ENCODE results near the gene RHBG.

Gene RHBG

DNA sequence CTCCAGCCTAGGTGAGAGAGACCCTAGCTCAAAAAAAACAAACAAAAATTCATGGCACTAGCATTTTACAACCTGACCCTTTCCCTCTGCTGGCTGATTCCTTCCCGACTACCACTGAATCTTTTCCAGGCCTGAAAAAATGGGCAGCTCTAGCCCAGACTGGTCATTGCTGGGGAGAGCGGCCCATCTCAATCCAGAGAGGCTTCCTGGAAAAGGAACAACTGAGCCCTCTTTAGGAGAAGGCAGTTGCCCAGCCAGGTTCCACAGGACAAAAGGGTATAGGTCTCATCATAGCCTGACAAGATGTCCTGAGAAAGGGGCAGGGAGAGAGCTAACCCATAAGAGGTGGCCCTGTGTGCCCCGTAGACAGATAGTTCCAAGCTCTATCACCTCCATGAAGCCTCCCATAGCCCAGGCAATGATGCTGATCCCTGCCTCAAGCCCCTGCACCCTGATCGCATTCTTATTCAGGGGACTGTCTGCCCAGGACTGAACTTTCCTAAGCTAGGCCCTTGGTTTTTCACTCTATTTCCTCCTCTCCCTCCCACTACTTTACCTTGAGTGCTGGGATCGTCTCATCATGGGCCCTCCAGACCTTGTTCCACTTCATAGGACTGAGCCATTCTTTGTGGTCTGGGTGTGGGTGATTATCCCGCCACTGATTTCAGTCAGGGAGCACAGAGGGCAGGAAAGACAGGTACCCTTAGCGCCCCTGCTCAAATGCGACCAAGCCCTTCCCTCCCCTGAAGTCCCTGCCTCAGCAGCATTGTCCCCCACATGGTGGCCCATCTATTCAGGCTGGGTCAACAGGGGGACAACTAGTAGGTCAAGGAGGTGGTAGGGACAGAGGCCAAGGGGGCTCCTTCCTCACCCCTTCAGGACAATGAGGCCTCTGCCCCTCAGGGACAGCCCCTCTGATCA lies 18.2 kb downstream of the RHBG start:
- DNase-seq, result no peak

DNA sequence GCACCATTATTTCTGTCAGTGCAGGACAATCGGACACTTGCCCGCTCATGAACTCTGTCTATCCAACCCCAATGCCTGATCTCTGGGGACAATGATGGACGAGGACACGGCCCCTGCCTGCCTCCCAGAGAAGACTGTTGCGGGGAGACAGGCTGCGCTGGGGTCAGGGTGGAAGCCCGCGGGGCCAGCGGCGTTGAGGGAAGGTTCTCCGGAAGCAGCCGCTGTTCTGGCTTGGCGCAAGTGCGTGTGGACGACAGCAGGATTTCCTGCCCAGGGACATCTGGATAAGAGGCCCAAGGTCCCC lies 18.8 kb downstream of the RHBG start:
- no peak for DNase-seq

DNA sequence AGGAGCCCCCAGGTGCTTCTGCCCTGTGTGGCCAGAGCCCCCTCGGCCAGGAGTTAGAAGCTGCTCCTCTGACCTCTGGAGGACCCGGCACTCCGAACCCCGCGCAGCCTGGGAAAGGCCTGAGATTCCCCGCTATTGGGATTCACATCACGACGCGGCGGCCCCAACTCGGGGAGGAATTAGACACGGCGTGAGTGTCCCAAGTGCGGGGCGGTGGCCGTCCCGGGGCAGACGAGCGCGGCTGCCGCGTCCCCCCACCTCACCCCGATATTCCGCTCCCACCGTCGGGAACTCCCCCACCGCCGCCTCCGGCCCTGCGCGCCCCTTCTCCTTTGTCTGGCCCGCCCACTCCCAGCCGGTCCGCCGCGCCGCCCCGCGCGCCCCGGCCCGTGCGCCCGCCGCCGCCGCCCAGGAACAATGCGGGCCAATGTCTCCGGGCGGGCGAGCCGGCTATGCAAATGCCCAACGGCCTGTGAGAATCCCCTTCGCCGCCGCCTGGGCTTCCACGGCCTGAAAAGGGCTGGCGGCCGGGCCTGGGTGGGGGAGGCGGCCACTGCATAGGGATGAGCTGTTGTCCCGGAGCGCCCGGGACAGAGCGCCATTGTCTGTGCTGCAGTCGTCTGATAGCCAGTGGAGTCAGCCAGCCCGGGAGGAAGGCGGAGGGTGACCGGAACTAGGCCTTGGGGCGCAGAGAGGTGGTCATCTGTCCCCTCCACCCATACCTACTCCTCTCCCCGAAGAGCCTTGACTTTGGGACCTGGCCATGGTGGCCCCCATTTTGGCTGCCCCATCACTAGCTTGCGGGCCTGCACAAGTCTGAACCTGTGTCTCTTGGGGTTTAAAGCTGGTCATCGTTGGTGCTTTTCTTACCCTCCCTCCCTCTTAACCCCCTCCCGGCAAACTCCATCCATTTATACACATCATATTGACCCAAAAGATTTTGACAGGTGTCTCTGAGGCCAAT lies 19.4 kb downstream of the RHBG start:
- DNase-seq, result no peak

DNA sequence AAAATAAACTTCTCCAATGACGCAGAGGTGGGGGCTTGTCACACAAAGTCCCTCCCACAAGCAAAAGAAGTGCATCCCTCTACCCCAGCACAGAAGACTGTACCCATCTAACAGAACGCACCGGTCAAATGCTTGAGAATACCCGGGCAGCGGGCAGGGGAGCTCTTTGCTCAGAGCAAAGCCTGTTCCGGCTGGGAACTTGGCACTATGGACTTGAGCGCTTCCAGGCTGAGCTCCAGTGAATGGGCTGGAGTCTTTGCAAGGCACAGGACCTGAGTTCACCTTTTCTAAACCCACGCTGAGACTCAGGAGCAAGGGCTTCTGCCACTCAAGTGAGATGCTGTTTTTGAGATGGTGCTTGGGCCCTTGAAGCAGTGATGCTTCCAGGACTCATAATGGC lies 20.3 kb downstream of the RHBG start:
- DNase-seq, result no peak

DNA sequence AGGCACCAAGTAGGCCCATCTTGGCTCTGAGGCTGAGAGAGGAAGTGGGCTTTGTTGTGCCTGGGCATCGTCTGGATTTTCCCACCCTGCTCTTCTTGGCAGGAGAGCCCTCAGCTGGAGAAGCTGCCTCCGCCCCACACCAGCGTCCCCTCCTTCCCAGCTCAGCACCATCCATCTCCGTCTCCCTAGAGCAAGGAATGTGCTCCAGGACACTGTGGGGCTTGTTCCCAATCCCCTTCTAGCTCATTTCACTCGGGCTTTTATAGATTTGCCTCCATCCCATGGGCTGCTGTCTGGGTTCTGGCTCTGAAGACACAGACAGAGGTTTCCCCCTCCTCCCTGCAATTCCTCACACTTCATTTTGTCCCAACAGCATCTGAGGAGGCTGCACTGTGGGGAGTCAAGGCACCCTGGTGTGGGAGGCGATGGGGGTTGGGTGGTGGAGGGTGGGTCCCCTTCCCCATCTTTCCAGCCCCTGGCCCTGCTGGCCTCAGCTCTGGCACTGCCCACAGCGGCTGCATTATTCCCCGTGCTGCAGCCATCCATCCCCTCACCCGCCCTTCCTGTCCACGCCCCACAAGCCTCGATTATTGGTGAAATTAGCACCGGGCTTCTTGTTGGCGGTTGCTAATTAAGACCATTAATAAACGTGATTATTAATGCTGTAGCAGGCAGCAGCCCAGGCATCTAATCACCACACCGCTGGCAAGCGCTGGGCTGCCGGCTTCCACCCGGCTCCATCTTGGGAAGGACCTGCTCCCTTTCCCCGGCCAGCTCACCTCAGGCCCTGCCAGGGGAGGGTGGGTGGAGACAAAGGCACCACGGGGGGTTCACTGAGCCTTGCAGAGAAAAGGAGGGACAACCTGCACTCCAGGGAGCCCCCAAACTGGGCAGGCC lies 21.7 kb downstream of the RHBG start:
- no peak for DNase-seq

DNA sequence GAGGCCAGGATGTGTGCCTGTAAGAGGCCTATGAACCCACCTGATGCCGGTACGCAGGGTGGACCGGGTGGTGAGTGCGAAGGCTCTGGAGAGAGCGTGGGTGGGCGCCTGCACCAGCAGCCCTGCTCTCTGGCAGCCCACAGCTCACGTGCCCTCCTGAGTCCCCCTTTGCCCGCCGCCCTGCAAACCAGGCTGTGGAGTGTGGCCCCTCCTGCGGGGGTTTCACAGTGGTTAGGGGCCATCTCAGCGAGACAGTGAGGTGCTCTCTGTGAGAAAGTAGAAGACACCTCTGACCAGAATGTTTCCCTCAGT lies 22.3 kb downstream of the RHBG start:
- DNase-seq, result no peak

DNA sequence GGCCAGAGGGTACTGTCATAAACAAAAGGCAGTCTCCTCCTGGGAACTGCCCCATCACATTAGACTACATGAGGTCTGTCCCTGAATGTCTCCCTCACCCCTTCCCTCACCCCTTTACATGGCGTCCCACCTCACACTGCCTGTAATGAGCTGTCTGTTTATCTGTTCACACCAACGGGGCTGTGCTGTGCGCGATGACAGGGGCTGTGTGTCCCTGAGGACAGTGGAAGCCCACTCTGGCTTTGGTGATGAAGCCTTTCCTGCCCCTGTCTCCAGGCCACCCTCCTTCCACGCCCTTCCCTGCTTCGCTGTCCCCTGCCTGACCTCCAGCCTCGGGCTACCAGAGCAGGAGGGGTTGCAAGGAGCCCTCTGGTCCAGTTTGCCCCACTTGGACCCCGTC lies 22.7 kb downstream of the RHBG start:
- DNase-seq, result no peak

DNA sequence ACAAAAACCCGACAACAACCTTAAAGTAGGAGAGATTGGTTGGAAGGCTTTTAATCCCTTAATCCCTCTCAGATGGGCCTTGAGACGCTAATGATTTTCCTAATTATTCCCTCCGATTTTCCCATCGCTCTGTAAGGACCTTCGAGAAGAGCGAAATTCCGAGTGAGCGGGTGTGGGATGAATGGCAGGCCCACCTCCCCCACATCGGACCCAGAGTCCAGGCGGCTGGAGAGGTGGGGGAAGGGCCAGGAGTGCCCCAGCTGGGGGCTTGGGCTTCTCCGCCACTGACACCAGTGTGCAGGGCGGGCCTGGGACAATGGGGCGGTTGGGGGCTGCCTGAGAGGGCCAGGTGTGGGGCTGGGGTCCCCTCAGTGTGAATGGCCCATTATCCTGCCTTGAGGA lies 23.4 kb downstream of the RHBG start:
- no peak for DNase-seq

DNA sequence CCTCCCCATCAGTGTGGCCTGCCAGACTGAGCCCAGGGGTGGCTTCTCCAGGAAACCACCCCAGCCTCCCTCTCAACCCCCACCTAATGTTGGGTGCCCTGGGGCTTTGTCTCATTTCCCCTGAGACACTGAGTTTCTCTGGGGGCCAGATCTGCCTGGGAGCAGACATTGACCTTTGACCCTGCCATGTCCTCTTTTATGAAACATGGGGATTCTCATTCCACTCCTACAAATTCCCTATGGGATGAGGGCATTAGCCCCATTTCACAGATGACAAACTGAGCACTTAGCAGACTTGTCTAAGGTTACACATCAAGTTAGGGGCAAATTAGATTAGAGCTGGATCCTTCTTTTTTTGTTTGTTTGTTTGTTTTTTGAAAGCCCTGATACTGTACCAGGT lies 24.1 kb downstream of the RHBG start:
- no peak for DNase-seq

DNA sequence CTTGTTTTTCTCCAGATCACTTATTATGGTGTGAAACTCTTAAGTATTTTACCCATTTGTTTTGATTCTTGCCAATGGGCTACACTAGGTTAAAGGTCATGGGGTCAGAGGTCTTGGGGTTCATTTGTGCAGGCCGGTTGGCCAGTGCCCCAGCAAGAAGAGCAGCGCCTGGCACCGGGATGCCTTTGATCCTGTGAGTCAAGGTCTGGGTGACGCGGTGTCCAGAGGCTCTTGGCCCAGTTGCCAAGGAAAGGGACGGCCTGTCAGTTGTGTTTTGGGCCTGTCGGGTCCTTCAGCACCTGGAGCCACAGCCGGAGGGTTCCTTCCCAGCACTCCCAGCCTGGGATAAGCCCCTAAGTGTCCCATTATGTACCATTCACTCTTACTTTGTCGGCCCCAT lies 25.1 kb downstream of the RHBG start:
- no peak for DNase-seq

DNA sequence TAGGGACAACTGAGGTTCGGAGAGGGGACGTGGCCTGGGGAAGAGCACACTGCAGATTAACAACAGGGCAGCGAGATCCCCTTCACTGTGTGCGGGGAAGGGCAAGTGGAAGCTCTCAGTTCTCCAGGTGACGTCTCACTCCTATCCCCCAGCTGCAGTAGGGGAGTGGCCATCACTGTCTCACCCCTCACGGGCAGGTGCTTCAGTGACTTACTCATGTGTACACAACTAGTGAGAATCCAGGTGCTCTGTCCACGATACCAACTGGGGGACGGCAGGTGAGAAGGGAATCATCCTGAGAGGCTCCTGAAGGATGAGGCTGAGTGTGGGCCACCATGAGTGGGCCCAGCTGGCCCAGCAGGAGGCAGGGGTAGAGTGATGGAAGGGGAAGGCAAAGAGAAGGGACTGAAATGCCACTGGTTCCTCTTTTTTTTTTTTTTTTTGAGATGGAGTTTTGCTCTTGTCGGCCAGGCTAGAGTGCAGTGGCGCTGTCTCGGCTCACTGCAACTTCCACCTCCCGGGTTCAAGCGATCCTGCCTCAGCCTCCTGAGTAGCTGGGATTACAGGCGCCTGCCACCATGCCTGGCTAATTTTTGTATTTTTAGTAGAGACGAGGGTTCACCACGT lies 25.9 kb downstream of the RHBG start:
- no peak for DNase-seq

DNA sequence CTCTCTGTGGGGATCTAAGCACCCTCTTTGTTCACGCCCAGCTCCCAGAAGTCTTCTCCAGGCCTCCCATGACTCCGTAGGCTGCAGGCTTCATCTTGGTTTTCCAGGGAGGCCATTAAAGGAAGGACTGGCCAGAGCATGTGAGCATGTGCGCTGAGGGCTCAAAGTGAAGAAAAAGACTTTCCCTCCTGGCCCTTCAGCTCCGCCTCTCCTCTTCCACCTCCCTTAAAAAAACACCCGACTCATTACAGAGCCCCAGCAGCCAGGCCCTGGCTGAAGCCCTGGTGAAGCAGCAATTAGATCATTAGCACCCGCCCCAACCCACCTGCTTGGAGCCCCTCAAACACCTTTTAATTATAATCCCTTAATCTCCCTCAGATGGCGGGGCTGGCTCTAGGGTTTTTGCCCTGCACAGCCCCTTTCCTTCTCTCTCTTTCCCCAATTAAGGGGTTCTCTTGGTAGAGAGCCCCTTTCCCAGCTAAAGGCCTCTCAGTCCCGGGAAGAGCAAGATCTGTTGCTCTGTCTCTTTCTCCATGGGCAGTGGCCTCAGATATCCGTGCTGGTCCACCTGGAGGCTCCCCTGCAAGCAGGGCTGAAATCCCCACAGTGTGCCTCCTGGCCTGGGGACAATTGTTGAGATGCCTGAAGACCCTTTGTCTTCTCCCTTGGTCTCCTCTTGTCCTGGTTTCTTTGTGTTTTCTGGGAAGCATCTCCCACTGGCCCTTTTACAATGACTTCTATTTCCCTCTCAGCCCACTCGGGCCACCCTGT lies 30.5 kb downstream of the RHBG start:
- DNase-seq, result no peak

DNA sequence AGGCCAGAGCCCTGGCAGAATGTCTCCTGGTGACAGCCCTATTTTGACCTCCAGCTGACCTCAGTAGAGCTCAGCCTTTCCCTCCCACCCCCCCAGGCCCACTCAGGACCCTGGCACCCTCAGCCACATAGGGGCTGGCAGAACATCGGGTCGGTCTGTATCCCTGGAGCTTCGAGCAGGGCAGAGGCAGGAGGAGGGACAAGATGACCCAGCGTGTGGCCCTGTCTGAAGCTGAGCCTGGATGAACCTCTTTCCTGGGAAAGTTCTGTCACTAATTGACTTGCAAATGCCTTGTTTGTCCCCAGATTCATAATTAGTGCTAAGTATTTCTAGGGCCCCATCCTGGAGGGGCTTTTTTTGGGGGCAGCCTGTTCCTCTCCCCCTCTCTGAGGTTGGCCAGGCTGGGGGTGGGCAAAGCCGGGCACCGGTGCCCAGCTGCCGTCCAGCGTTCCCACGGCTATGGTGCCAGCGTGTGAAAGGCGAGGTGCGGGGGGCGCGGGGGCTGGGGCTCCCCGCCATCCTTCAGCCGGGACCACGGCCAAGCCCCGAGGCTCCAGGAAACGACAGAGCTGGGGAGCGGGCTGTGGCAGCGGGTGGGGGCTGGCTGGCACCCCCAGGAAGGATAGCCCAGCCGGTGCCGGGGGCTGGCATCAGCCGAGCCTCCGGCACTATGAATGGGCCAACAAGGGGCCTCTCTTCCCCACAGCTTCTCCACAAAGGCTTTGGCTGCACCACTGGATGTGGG lies 31.4 kb downstream of the RHBG start:
- no peak for DNase-seq

DNA sequence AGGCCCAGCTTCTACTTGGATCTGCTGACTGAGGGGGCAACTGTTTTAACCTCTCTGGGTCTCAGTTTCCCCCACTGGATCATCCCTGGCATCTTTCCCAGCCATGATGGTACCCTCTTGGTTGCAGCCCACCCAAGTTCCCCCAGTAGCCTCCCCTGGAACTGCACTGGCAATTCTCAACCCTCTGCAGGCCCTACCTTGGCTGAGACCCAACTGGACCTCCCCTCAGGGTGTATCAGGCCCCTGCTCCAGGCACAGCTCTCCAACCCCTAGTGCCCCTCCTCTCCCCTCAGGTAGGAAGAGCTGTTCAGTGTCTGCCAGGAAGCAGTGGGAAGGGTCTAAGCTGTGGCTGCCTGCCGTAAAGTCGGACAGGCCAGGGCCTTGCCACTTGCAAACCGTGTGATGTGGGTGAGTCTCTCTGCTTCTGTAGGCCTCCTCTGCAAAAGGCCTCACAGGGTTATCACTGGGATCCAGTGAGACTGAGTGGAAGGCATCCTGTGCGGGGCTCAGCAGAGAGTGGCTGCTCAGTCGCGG lies 32.1 kb downstream of the RHBG start:
- DNase-seq, result no peak

DNA sequence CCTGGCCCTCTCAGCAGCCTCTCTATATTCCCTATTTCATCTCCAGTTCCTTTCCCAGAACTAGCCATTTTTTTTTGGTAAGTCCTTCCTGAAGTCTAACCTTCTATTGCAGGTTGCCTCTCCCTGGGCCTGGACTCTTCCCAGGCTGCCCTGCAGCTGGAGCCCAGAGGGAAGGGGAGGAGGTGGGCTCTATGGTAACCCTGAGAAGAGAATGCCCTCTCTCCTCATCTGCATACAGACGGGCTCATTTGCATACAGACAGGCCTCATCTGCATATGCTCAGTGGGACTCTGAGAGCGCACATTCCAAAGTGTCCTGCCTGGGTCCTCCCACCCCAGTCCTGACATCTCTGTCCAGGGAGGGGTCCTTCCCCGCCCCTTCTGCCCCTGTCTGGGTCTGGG lies 32.7 kb downstream of the RHBG start:
- no peak for DNase-seq

DNA sequence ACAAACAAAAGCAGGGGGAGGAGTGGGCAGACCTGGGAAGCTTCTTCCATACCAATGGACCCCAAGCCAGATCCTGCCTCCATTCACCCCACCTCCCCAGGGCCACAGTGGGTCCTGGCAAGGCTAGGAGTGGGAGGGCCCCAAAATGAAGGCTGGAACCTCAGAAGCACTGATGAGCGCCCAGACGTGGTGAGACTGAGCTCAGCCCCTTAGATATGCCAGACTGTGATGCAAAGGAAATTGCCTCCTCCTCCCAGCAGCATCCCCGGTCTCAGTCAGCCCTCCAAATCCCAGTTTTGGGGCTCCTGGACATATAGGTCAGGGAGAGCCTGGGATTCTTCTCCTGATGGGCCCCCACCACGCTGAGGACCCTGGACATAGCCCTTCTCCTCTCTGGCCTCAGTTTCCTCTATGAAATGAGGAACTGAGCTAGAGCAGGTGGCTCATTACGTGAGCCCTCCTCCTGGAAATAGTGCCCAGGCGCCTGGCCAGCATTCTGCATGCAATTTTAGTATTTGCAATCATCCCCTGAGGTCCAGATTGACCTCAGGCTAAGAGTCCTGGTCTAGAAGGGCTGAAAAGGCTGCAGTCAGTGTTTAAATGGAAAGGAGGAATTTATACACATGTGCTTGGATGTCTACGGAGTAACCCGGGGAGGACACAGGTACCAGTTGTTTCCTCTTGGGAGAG lies 33.5 kb downstream of the RHBG start:
- no peak for DNase-seq

DNA sequence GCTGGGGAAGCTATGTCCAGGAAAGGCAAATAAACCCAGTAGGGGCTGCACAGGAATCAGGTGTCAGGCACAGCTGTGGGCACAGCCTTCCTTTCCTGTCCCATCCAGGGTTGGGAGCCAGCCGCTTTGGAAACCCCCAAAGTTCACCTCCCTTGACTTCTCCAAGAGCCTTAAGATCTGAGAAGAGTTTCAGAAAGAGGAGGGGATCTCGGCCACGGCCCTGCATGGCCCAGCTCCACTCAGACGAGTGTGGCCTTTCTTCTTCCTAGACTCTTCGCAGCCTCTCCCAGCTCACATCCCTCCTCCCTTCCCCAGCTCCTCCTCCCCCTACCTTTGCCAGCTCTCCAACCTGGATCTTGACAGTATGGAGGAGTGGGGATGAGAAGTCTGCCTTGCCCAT lies 36.7 kb downstream of the RHBG start:
- DNase-seq, result no peak

DNA sequence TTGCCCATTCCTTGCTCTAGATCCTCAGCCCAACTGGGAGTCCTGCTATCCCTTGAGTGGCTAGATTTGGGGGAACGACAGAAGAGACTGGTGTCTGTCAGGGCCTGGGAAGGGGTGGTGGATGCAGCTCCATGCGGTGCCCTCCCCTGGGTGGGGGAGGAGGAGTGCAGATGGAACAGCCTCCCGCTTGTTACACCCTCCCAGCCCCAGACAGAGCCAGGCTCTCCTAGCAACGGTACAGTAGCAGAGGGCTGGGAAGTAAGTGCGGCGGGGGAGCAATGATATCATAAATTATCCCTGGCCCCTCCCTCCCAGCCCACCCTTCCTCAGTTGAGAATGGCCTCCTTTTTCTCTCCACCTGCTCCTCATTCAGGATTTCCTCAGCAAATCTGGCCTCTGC lies 37.2 kb downstream of the RHBG start:
- DNase-seq, result no peak

DNA sequence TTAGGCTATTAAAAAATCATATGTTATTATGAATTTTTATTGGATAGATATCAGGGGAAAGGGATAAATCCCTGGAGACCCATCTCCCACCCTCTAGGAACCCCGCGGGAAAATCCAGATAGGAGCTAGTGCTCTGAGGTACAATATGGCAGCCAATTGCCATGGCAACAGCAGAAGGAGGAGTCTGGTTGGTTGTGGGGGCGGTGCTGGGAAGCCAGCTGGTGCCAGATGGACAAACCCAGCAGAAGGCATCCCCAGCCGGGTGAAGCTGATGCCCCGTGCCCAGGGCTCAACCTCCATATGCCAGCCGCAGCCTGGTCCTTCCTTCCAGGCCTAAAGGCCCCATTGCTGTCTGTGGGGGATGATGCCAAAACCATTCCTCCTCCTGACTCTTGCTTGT lies 38.3 kb downstream of the RHBG start:
- DNase-seq, result no peak

DNA sequence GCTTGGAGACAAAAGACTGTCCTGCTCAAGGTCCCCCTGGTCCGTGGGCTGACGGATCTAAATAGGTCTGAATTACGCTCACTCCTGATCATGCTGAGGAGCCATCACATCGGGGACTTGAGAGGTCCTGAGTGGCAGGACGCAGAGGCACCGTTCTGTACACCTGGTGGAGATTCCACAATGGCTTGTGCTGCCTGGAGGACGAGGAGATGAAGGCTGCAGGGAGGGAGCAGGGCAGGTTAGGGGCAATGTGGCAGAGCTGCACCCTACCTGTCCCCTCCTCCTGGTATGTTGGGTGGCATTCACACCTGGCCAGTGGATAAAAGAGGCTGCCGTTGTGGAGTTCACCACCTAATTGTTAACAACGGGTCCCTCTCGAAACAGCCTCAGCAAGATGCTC lies 38.7 kb downstream of the RHBG start:
- no peak for DNase-seq

Data from central memory CD4-positive, alpha-beta T cell (primary cell).